Transverse colon (tissue), 4 donors: Measurements from ENCODE around the gene C1QTNF5. TPM values are rescaled to one million over a fixed set of nuclear protein-coding genes. Genes with fewer than 3 reads are reported as not detected.

Experiments used
- DNase-seq: peaks from one replicate; pipeline ENCODE4 v3.0.0-alpha.2; 2019
- H3K27ac ChIP-seq, 4 donors: fragments of 200-600 bp; sonication (generic); 2 replicates each; pipeline ENCODE4 v1.5.1; 2016 to 2018; ENCODE audit warnings: inconsistent platforms in 4 of 4
- H3K27me3 ChIP-seq: fragments of 200-600 bp; sonication (generic); 2 replicates; pipeline ENCODE4 v1.5.1; 2017; ENCODE audit warnings: inconsistent platforms
- H3K36me3 ChIP-seq, 4 donors: fragments of 200-600 bp; sonication (generic); 2 replicates each; pipeline ENCODE4 v1.5.1; 2017 to 2019; ENCODE audit warnings: inconsistent platforms in 4 of 4
- H3K4me1 ChIP-seq, 4 donors: fragments of 200-600 bp; sonication (generic); 2 replicates each; pipeline ENCODE4 v1.5.1; 2017 to 2020; ENCODE audit warnings: inconsistent platforms in 4 of 4
- H3K4me3 ChIP-seq, 4 donors: fragments of 200-600 bp; sonication (generic); 1 replicate in 1 of 4; 2 replicates in 3 of 4; pipeline versions ENCODE4 v1.5.1 to v1.6.1; 2017 to 2019; ENCODE audit warnings: inconsistent platforms in 4 of 4
- H3K9me3 ChIP-seq, 2 donors: fragments of 200-600 bp; sonication (generic); 2 replicates each; pipeline ENCODE4 v1.5.1; 2017 to 2019; ENCODE audit warnings: inconsistent platforms in 2 of 2
- EP300 ChIP-seq: sonication (generic); formaldehyde crosslinking; IDR thresholded peaks from one replicate; pipeline ENCODE4 v1.6.1; 2017; ENCODE audit warnings: antibody characterized with exemption, low read depth
- POLR2A ChIP-seq: fragments of 450-650 bp; IDR thresholded peaks from one replicate; pipeline ENCODE4 v1.6.1; 2016; ENCODE audit warnings: antibody characterized with exemption, mild to moderate bottlenecking, moderate library complexity
- POLR2AphosphoS5 ChIP-seq, 3 donors: sonication (generic); formaldehyde crosslinking; IDR thresholded peaks; one replicate each; pipeline ENCODE4 v1.6.1; 2016; ENCODE audit warnings: antibody characterized with exemption in 3 of 3
- WGBS, 2 donors: methylation state at CpG; one replicate each; pipeline ENCODE4 v1.1.5; 2018; ENCODE audit warnings: low coverage in 1 of 2; 5-methylcytosine and 5-hydroxymethylcytosine counted together
- in situ Hi-C, 4 donors: fragments of 200-750 bp; cut with MboI; loops; one replicate each; pipeline versions ENCODE4 v1.15.0 to v1.15.1; 2017; ENCODE audit warnings: low sequenced_read_pairs in 3 of 4, low pct_ligation_motif_present in 1 of 4, low pct_unique_long_range_greater_than_20kb in 1 of 4
- intact Hi-C: fragments of 100-400 bp; cut with DNase I; formaldehyde crosslinking; loops from one replicate; pipeline ENCODE4 v1.15.1; 2023; ENCODE audit warnings: low total_unique reads
- total RNA-seq, 4 donors: library from RNA; depleted of rRNA; stranded (reverse); fragments of >200 nt; gene quantifications; one replicate each; pipeline ENCODE4 v1.1.0, GENCODE V29; 2016
- TF ChIP-seq, protein P1 (sequence below), 5 experiments: fragments of 200-600 bp in 3 of 5; fragments of 450-650 bp in 2 of 5; sonication (generic) in 3 of 5; IDR thresholded peaks; 1 replicate in 2 of 5; 2 replicates in 3 of 5; pipeline ENCODE4 v1.5.1; 2016 to 2017; ENCODE audit warnings: antibody characterized with exemption in 5 of 5, inconsistent platforms in 3 of 5, mild to moderate bottlenecking in 2 of 5, moderate library complexity in 1 of 5

Gene C1QTNF5
- total RNA-seq, 4 donors from 2014 or later = 7.6 to 20.5 (median 11.4) TPM

DNA sequence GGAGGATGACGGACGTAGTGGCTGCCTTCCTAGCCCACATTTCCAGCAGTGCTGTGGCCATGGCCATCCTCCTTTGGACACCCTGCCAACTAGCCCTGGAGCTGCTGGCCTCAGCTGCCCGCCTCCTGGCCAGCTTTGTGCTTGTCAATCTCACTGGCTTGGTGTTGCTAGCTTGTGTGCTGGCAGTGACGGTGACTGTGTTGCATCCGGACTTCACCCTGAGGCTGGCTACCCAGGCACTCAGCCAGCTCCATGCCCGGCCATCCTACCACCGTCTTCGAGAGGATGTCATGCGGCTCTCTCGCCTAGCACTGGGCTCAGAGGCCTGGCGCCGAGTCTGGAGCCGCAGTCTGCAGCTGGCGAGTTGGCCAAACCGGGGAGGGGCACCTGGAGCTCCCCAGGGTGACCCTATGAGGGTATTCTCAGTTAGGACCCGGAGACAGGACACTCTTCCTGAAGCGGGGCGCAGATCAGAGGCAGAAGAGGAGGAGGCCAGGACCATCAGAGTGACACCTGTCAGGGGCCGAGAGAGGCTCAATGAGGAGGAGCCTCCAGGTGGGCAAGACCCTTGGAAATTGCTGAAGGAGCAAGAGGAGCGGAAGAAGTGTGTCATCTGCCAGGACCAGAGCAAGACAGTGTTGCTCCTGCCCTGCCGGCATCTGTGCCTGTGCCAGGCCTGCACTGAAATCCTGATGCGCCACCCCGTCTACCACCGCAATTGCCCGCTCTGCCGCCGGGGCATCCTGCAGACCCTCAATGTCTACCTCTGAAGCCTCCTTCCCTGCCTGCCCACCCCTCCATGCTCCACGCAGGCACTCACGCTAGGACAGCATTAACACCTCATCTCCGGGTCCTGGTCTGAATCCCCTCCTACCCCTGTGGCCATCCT, 4.8 kb downstream of the C1QTNF5 start:
- in situ Hi-C loops = no loop called here
- Histone ChIP-seq H3K27me3 (peaks cover 18% of the 10 kb centered on the region), H3K4me3 (no peak overlapping the region), H3K9me3 (no peaks in the 10 kb centered on the region), H3K4me1 (peaks cover 16 to 61% (median 43%) of the 10 kb centered on the region in 4 donors), H3K36me3 (no peaks in the 10 kb centered on the region), H3K27ac (no peak overlapping the region)
- TF ChIP-seq POLR2A = no peak
- no peak for TF ChIP-seq POLR2AphosphoS5 (IDR thresholded peaks at IDR 0.05)
- TF ChIP-seq, protein P1, sequence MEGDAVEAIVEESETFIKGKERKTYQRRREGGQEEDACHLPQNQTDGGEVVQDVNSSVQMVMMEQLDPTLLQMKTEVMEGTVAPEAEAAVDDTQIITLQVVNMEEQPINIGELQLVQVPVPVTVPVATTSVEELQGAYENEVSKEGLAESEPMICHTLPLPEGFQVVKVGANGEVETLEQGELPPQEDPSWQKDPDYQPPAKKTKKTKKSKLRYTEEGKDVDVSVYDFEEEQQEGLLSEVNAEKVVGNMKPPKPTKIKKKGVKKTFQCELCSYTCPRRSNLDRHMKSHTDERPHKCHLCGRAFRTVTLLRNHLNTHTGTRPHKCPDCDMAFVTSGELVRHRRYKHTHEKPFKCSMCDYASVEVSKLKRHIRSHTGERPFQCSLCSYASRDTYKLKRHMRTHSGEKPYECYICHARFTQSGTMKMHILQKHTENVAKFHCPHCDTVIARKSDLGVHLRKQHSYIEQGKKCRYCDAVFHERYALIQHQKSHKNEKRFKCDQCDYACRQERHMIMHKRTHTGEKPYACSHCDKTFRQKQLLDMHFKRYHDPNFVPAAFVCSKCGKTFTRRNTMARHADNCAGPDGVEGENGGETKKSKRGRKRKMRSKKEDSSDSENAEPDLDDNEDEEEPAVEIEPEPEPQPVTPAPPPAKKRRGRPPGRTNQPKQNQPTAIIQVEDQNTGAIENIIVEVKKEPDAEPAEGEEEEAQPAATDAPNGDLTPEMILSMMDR (IDR thresholded peaks at IDR 0.05) = no peak
- TF ChIP-seq EP300 = no peak
- DNase-seq = no peak
- whole genome bisulfite sequencing, 2 donors = 87% methylated on average over 28 of the region's 30 CpGs; no CpG with 5 or more reads in 1 of the 2 donors
- intact Hi-C loops = no loop called here

DNA sequence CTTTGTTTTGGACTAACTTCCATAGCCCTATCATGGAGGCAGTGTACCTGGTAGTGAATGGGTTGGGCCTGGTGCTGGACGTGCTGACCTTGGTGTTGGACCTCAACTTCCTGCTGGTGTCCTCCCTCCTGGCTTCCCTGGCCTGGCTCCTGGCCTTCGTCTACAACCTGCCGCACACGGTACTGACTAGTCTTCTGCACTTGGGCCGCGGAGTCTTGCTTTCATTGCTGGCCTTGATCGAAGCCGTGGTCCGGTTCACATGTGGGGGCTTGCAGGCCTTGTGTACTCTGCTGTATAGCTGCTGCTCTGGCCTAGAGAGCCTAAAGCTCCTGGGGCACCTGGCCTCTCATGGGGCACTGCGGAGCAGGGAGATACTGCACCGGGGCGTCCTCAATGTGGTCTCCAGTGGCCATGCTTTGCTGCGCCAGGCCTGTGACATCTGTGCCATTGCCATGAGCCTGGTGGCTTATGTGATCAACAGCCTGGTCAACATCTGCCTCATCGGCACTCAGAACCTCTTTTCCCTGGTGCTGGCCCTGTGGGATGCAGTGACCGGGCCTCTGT, 5.5 kb downstream of the C1QTNF5 start:
- Histone ChIP-seq H3K36me3 (no peaks in the 10 kb centered on the region), H3K4me1 (peaks cover 15 to 54% (median 38%) of the 10 kb centered on the region in 4 donors), H3K4me3 (peak overlapping the region; percentile 76 to 98 (median 94)), H3K27ac (peak overlapping the region; percentile 87 to 92 (median 89)), H3K27me3 (peaks cover 11% of the 10 kb centered on the region), H3K9me3 (no peaks in the 10 kb centered on the region)
- DNase-seq = no peak
- TF ChIP-seq POLR2AphosphoS5 (IDR thresholded peaks at IDR 0.05) = no peak
- TF ChIP-seq EP300 = no peak
- TF ChIP-seq POLR2A = no peak
- TF ChIP-seq, protein P1 (IDR thresholded peaks at IDR 0.05) = no peak
- intact Hi-C loops = no loop called here
- in situ Hi-C loops = no loop called here
- 65 to 78% methylated on average over 5 to 15 of the region's 15 CpGs for WGBS, 2 donors

DNA sequence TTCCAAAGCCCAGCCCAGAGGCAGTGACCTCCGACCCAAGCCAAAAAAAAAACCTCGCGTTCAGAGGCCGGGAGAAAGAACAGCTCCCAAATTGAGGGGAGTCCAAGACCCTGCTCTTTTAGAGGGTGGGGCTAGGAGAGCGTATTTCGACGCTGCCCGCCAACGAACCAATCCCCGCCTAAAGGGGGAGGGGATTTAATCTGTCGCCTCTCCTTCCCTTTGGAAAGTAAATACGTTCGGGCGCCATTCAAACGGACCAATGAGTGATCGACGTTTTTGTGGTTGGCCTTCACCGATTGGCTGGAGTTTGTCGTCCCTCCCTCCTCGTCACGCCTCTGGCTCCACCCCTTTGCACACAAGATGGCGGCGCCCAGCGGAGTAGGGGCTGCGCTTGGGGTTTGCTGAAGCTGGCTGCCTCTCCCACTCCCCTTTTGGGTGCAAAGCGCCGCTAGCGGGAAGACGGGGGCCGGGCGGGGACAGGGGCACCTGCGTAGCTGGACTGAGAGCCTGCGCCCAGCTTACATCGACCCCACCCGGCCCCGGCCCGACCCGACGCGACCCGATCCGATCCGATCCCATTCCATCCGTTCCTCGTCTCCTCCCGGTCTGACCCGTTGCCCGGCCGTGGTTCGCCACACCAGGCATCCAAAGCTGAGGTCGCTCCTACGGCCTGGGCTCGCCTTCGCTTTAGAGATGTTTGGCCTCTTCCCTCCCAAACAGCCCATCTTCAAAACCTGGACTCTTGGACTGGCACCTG, 6.3 kb downstream of the C1QTNF5 start, which contains the start of gene RNF26:
Gene RNF26 (plus strand): TSS at position 354 of the 757 bp plus-strand sequence. CDS start 596 bp downstream, outside the sequence.
- Histone ChIP-seq H3K4me1 (peaks cover 10 to 46% (median 30%) of the 10 kb centered on the region in 4 donors), H3K36me3 (no peaks in the 10 kb centered on the region), H3K27ac (peak within 1 kb of the TSS; percentile 87 to 92 (median 89)), H3K27me3 (peaks cover 2% of the 10 kb centered on the region), H3K4me3 (peak within 1 kb of the TSS; percentile 76 to 98 (median 94)), H3K9me3 (no peaks in the 10 kb centered on the region)
- 0% methylated on average over 5 to 53 of the region's 54 CpGs for WGBS, 2 donors
- peak; percentile 72 to 88 (median 81) for TF ChIP-seq POLR2AphosphoS5 (IDR thresholded peaks at IDR 0.05)
- TF ChIP-seq POLR2A = peak; percentile 72
- TF ChIP-seq, protein P1 (IDR thresholded peaks at IDR 0.05) = no peak
- in situ Hi-C loops = no loop called here
- DNase-seq = peak; percentile 97
- intact Hi-C loops = no loop called here
